GM21390 (cell line): ENCODE measurements around the gene ABCG1.

Source experiments
- ATAC-seq: cut with Tn5 transposase; IDR thresholded peaks from one replicate; pipeline ENCODE4 v1.9.1; 2021; ENCODE audit not compliant: unreplicated experiment

ABCG1 gene

GRCh38 chr21:42343101-42343500 lies 124.2 kb downstream of the ABCG1 start:
- ATAC-seq: no peak

- no peak for ATAC-seq
Observed at GRCh38 chr21:42343556-42343955, 124.6 kb downstream of the ABCG1 start.

GRCh38 chr21:42343963-42344510 lies 125.1 kb downstream of the ABCG1 start:
- ATAC-seq: no peak

GRCh38 chr21:42344631-42345030 lies 125.7 kb downstream of the ABCG1 start:
- no peak for ATAC-seq

- no peak for ATAC-seq
Observed at GRCh38 chr21:42346441-42346840, 127.5 kb downstream of the ABCG1 start.
